H9 (cell line): ENCODE results near the gene PPARG. TPM values are rescaled to one million over a fixed set of nuclear protein-coding genes. Genes with fewer than 3 reads are reported as not detected.

Experiments used
- DNase-seq: peaks from one replicate; pipeline ENCODE4 v3.0.0-alpha.2; 2017
- H2AFZ ChIP-seq: one replicate; pipeline ENCODE4 v1.6.1; 2013; ENCODE audit warnings: mild to moderate bottlenecking, low read length, control low read depth, moderate library complexity
- H2AK5ac ChIP-seq: 2 replicates; pipeline ENCODE4 v1.6.1; 2013; ENCODE audit warnings: low read length, control low read depth, mixed read lengths; ENCODE audit not compliant: insufficient read length
- H2BK120ac ChIP-seq: one replicate; pipeline ENCODE4 v1.6.1; 2013; ENCODE audit warnings: low read depth, mild to moderate bottlenecking, low read length, control low read depth, inconsistent platforms; ENCODE audit not compliant: poor library complexity, severe bottlenecking
- H2BK12ac ChIP-seq: 2 replicates; pipeline ENCODE4 v1.6.1; 2013; ENCODE audit warnings: low read length, control low read depth, mixed read lengths, low read depth; ENCODE audit not compliant: insufficient read length
- H2BK15ac ChIP-seq: 2 replicates; pipeline ENCODE4 v1.6.1; 2013; ENCODE audit warnings: low read depth, low read length, control low read depth
- H2BK20ac ChIP-seq: one replicate; pipeline ENCODE4 v1.6.1; 2013; ENCODE audit warnings: low read depth, mild to moderate bottlenecking, low read length, control low read depth, inconsistent platforms; ENCODE audit not compliant: poor library complexity, severe bottlenecking
- H2BK5ac ChIP-seq: 2 replicates; pipeline ENCODE4 v1.6.1; 2013; ENCODE audit warnings: low read length, control low read depth, mixed read lengths; ENCODE audit not compliant: insufficient read length
- H3K14ac ChIP-seq: 2 replicates; pipeline ENCODE4 v1.6.1; 2013; ENCODE audit warnings: low read length, control low read depth; ENCODE audit not compliant: insufficient read depth
- H3K18ac ChIP-seq: 2 replicates; pipeline ENCODE4 v1.6.1; 2013; ENCODE audit warnings: low read depth, mild to moderate bottlenecking, mixed read lengths, low read length, control low read depth; ENCODE audit not compliant: insufficient read length
- H3K23ac ChIP-seq: 2 replicates; pipeline ENCODE4 v1.6.1; 2013; ENCODE audit warnings: low read length, control low read depth, mixed read lengths, low read depth; ENCODE audit not compliant: insufficient read length
- H3K23me2 ChIP-seq: 2 replicates; pipeline ENCODE4 v1.6.1; 2013; ENCODE audit warnings: low read depth, mild to moderate bottlenecking, mixed read lengths, low read length, control low read depth; ENCODE audit not compliant: insufficient read length, poor library complexity, severe bottlenecking
- H3K27ac ChIP-seq: 2 replicates; pipeline ENCODE4 v1.5.1; 2013; ENCODE audit warnings: low read length, control low read depth, mixed read lengths, low read depth; ENCODE audit not compliant: insufficient read length
- H3K27me3 ChIP-seq: 2 replicates; pipeline ENCODE4 v1.6.1; 2013; ENCODE audit warnings: low read length, control low read depth, inconsistent platforms; ENCODE audit not compliant: insufficient read depth
- H3K4ac ChIP-seq: 2 replicates; pipeline ENCODE4 v1.6.1; 2013; ENCODE audit warnings: low read depth, mild to moderate bottlenecking, control low read depth, inconsistent platforms, low read length, moderate library complexity
- H3K4me1 ChIP-seq: 2 replicates; pipeline ENCODE4 v1.6.1; 2013; ENCODE audit warnings: low read length, control low read depth, inconsistent platforms; ENCODE audit not compliant: insufficient read depth
- H3K4me2 ChIP-seq: 2 replicates; pipeline ENCODE4 v1.6.1; 2013; ENCODE audit warnings: low read length, control low read depth, mixed read lengths; ENCODE audit not compliant: insufficient read length, insufficient read depth
- H3K56ac ChIP-seq: 2 replicates; pipeline ENCODE4 v1.6.1; 2013; ENCODE audit warnings: low read depth, mild to moderate bottlenecking, mixed read lengths, low read length, control low read depth; ENCODE audit not compliant: insufficient read length
- H3K79me1 ChIP-seq: 2 replicates; pipeline ENCODE4 v1.6.1; 2013; ENCODE audit warnings: low read depth, mild to moderate bottlenecking, moderate library complexity, low read length, control low read depth, inconsistent platforms; ENCODE audit not compliant: insufficient read depth, poor library complexity, severe bottlenecking
- H3K79me2 ChIP-seq: 2 replicates; pipeline ENCODE4 v1.6.1; 2013; ENCODE audit warnings: low read length, control low read depth, inconsistent platforms; ENCODE audit not compliant: insufficient read depth
- H3K9ac ChIP-seq: 2 replicates; pipeline ENCODE4 v1.6.1; 2013; ENCODE audit warnings: low read length, control low read depth, mixed read lengths; ENCODE audit not compliant: insufficient read length; ENCODE audit errors: extremely low read depth
- H3K9me3 ChIP-seq: one replicate; pipeline ENCODE4 v1.6.1; 2013; ENCODE audit warnings: low read depth, low read length, inconsistent platforms; ENCODE audit not compliant: control insufficient read depth
- H3T11ph ChIP-seq: one replicate; pipeline ENCODE4 v1.6.1; 2013; ENCODE audit warnings: mild to moderate bottlenecking, low read length, control low read depth, inconsistent platforms
- H4K20me1 ChIP-seq: one replicate; pipeline ENCODE4 v1.6.1; 2013; ENCODE audit not compliant: control insufficient read depth, insufficient read length, insufficient read depth
- H4K5ac ChIP-seq: 2 replicates; pipeline ENCODE4 v1.6.1; 2013; ENCODE audit warnings: low read depth, mild to moderate bottlenecking, mixed read lengths, low read length, control low read depth; ENCODE audit not compliant: insufficient read length
- H4K8ac ChIP-seq: replicated peaks from 2 replicates; pipeline ENCODE4 v1.6.1; 2013; ENCODE audit warnings: low read length, control low read depth, mixed read lengths, low read depth; ENCODE audit not compliant: insufficient read length
- H4K91ac ChIP-seq: 2 replicates; pipeline ENCODE4 v1.6.1; 2013; ENCODE audit warnings: low read depth, mild to moderate bottlenecking, moderate library complexity, mixed read lengths, low read length, control low read depth; ENCODE audit not compliant: insufficient read length
- H3K27ac Mint-ChIP-seq, 3 experiments: 2 replicates in 2 of 3; 3 replicates in 1 of 3; pipeline ENCODE4 v1.8.0; 2020 to 2021; ENCODE audit warnings: mixed read lengths in 3 of 3, mild to moderate bottlenecking in 1 of 3, moderate library complexity in 1 of 3
- H3K27me3 Mint-ChIP-seq: 2 replicates; pipeline ENCODE4 v1.8.0; 2021; ENCODE audit warnings: low read depth, mild to moderate bottlenecking, moderate library complexity, mixed read lengths
- H3K36me3 Mint-ChIP-seq, 3 experiments: 2 replicates in 2 of 3; 3 replicates in 1 of 3; pipeline ENCODE4 v1.8.0; 2020 to 2021; ENCODE audit warnings: low read depth in 3 of 3, mixed read lengths in 3 of 3; ENCODE audit not compliant: insufficient read depth in 1 of 3
- H3K4me1 Mint-ChIP-seq, 2 experiments: 2 replicates each; pipeline ENCODE4 v1.8.0; 2020; ENCODE audit warnings: mixed read lengths in 2 of 2
- H3K4me3 Mint-ChIP-seq, 2 experiments: 2 replicates in 1 of 2; 3 replicates in 1 of 2; pipeline ENCODE4 v1.8.0; 2020 to 2021; ENCODE audit warnings: mild to moderate bottlenecking in 2 of 2, mixed read lengths in 2 of 2, moderate library complexity in 1 of 2
- H3K9me3 Mint-ChIP-seq, 2 experiments: 2 replicates in 1 of 2; 3 replicates in 1 of 2; pipeline ENCODE4 v1.8.0; 2020; ENCODE audit warnings: mild to moderate bottlenecking in 2 of 2, mixed read lengths in 2 of 2, moderate library complexity in 1 of 2
- CTCF ChIP-seq: fragments of 200-600 bp; sonication (generic); conservative IDR thresholded peaks from 3 replicates; pipeline ENCODE4 v1.8.0; 2021; ENCODE audit warnings: antibody characterized with exemption, mild to moderate bottlenecking
- WGBS: extraction: QIAGEN DNeasy Blood & Tissue Kit; methylation state at CpG from one replicate; pipeline ENCODE4 v1.1.7; 2013; ENCODE audit warnings: missing lambda C conversion rate, low lambda C conversion rate, mixed read lengths; ENCODE audit not compliant: insufficient read length; ENCODE audit errors: extremely low coverage; 5-methylcytosine and 5-hydroxymethylcytosine counted together
- total RNA-seq: library from RNA; stranded (reverse); gene quantifications from 2 replicates; pipeline ENCODE4 v1.2.1, GENCODE V29; 2021

The PPARG gene
- total RNA-seq, 1 experiment from 2014 or later = 0.42 TPM

- Histone ChIP-seq H4K8ac (no peak overlapping the region), H3K23ac (no peak overlapping the region), H2AK5ac (no peak overlapping the region), H3K23me2 (no peaks in the 10 kb centered on the region), H3K79me1 (no peaks in the 10 kb centered on the region), H3K56ac (no peak overlapping the region), H3K18ac (no peak overlapping the region), H4K5ac (no peak overlapping the region), H3K9me3 (no peaks in the 10 kb centered on the region), H2BK120ac (no peak overlapping the region), H3K9ac (no peak overlapping the region), H3K14ac (no peak overlapping the region), H2BK20ac (no peak overlapping the region), H3T11ph (no peak overlapping the region), H2AFZ (no peak overlapping the region), H2BK15ac (no peak overlapping the region), H3K4me1 (no peaks in the 10 kb centered on the region), H3K4me2 (no peak overlapping the region), H3K79me2 (no peaks in the 10 kb centered on the region), H4K20me1 (no peaks in the 10 kb centered on the region), H3K4ac (no peak overlapping the region), H3K27ac (no peak overlapping the region), H2BK5ac (no peak overlapping the region), H4K91ac (no peak overlapping the region), H3K27me3 (no peaks in the 10 kb centered on the region), H2BK12ac (no peak overlapping the region)
- DNase-seq = no peak
- Mint-ChIP-seq H3K27me3 (peaks cover 6% of the 10 kb centered on the region), H3K36me3 (no peaks in the 10 kb centered on the region), H3K4me1 (no peaks in the 10 kb centered on the region), H3K4me3 (no peak overlapping the region), H3K9me3 (no peaks in the 10 kb centered on the region), H3K27ac (no peak overlapping the region)
- WGBS = no CpG with 5 or more reads among the region's 5 CpGs
- TF ChIP-seq CTCF = no peak
Measured at GRCh38 chr3:12379640-12380429, 91.0 kb downstream of the PPARG start.
